H1 (cell line): Measurements from ENCODE around the gene S100A16. TPM values are rescaled to one million over a fixed set of nuclear protein-coding genes. Genes with fewer than 3 reads are reported as not detected.

Experiments used
- BCL11A ChIP-seq, 2 experiments: IDR thresholded peaks; one replicate each; pipeline ENCODE4 v1.6.1; 2011; ENCODE audit warnings: low read depth in 2 of 2, low read length in 2 of 2, mild to moderate bottlenecking in 2 of 2
- GABPA ChIP-seq: IDR thresholded peaks from 2 replicates; pipeline ENCODE4 v1.6.1; 2011; ENCODE audit warnings: mild to moderate bottlenecking, low read length, moderate library complexity, borderline replicate concordance; ENCODE audit not compliant: insufficient read depth
- SP2 ChIP-seq: IDR thresholded peaks from 2 replicates; pipeline ENCODE4 v1.6.1; 2012; ENCODE audit warnings: mild to moderate bottlenecking, low read length, inconsistent platforms
- polyA plus RNA-seq, 7 experiments: library from polyadenylated mRNA; depleted of rRNA in 3 of 7; stranded (reverse) in 5 of 7; unstranded in 2 of 7; fragments of >200 nt in 5 of 7; fragments of 200-250 nt in 2 of 7; gene quantifications; 1 replicate in 5 of 7; 2 replicates in 1 of 7; 4 replicates in 1 of 7; pipeline versions ENCODE4 v1.2.1 to v1.2.3, GENCODE V29; 2011 to 2013; ENCODE audit warnings: missing spikeins in 2 of 7, mixed read lengths in 2 of 7
- total RNA-seq: library from RNA; stranded (reverse); fragmentation: NEBNext Ultra II Directional; extraction: Animal tissue kit (Norgen Biotek cat#: 25700); gene quantifications from 2 replicates; pipeline ENCODE4 v1.2.1, GENCODE V29; 2021

S100A16 gene
- total and polyA plus RNA-seq, 2 of the 8 experiments (the other 6 are each of a cell fraction or from before 2014, with no cell fraction given) = 14.9 to 61.4 TPM

DNA sequence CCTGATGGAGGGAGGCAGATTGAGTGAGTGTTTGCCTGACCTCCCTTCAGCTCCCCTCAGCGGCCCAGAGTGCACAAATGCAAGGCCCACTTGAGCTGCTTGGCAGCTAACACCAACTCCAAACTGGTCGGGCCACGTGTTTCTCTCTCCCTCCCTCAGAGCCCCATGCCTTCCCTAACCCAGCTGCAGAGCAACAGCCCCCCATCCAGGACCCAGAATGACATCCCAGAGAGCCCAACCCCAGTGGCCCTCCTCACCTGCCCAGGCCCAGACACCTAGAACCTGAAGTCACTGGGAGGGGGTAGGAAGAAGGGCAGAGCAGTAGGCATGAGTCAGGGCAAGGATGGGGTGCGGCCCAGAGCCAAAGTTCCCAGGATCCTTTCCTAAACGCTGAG, 4.0 kb upstream of the S100A16 start (continued):
- TF ChIP-seq BCL11A (IDR thresholded peaks at IDR 0.05; ENCODE audit: low read depth in 2 of 2, low read length in 2 of 2) = no peak
- TF ChIP-seq SP2 = no peak
- TF ChIP-seq GABPA = no peak
